ENCODE data around the gene NRAS. TPM values are rescaled to one million over a fixed set of nuclear protein-coding genes. Genes with fewer than 3 reads are reported as not detected.

Gene NRAS
- total and polyA plus RNA-seq, 9 of the 15 experiments (the other 6 are each of a cell fraction or from before 2014, with no cell fraction given): 40.7 to 94.5 (median 75.4) TPM

GRCh38 chr1:114757455-114758255, 41.1 kb upstream of the NRAS start, which contains the start of gene CSDE1 (continued):
- TF ChIP-seq ZBTB43 (CRISPR knock-in tag; IDR thresholded peaks at IDR 0.05) (peak; percentile 87; the same call in 1 of the 2 replicates), RREB1 (CRISPR knock-in tag; IDR thresholded peaks at IDR 0.05) (no peak; the same call in 1 of the 2 replicates), SMAD3 (CRISPR knock-in tag; conservative IDR thresholded peaks at IDR 0.05) (no peak; the same call in 1 of the 2 replicates), CBX8 (IDR thresholded peaks at IDR 0.05; ENCODE audit: borderline replicate concordance, extremely low read depth, low read depth, low read length, poor library complexity, severe bottlenecking) (no peak), OTX1 (CRISPR knock-in tag; IDR thresholded peaks at IDR 0.05) (no peak; the same call in 1 of the 2 replicates), SOX6 (IDR thresholded peaks at IDR 0.05) (0 out of 2 replicates have a peak, but pooled peaks have one; percentile 12), NR1H2 (CRISPR knock-in tag; IDR thresholded peaks at IDR 0.05) (no peak)
